Activated CD8-positive, alpha-beta T cell treated with anti-CD3 and anti-CD28 coated beads, Interleukin-2, amount 10 ng/mL, durations not matched to agents 7 days and 5 days (primary cell): ENCODE data around the gene PYGM. TPM values are rescaled to one million over a fixed set of nuclear protein-coding genes. Genes with fewer than 3 reads are reported as not detected.

Experiments used
- ATAC-seq: fragments of 150-1000 bp; cut with Tn5 transposase; one replicate; pipeline ENCODE4 v1.10.0; 2021; ENCODE audit warnings: moderate library complexity
- CTCF ChIA-PET: fragments of 350-600 bp; sonication (Branson Sonifier 250); formaldehyde crosslinking; loops from one replicate; lab custom pipeline; 2021; ENCODE audit warnings: antibody characterized with exemption; lab: Charles Lee
- POLR2A ChIA-PET: fragments of 350-600 bp; sonication (Branson Sonifier 250); formaldehyde crosslinking; loops from one replicate; lab custom pipeline; 2021; ENCODE audit warnings: antibody characterized with exemption; lab: Charles Lee
- DNase-seq: peaks from one replicate; pipeline ENCODE4 v3.0.0-alpha.2; 2020
- H3K27ac Mint-ChIP-seq: one replicate; pipeline ENCODE4 v1.8.0; 2021; ENCODE audit warnings: mild to moderate bottlenecking, mixed read lengths
- H3K27me3 Mint-ChIP-seq: one replicate; pipeline ENCODE4 v1.8.0; 2021; ENCODE audit warnings: low read depth, mixed read lengths
- H3K36me3 Mint-ChIP-seq: one replicate; pipeline ENCODE4 v1.8.0; 2021; ENCODE audit warnings: low read depth, mixed read lengths
- H3K4me1 Mint-ChIP-seq: one replicate; pipeline ENCODE4 v1.8.0; 2021; ENCODE audit warnings: low read depth, mixed read lengths
- H3K4me3 Mint-ChIP-seq: one replicate; pipeline ENCODE4 v1.8.0; 2021; ENCODE audit warnings: mild to moderate bottlenecking, mixed read lengths
- H3K9me3 Mint-ChIP-seq: one replicate; pipeline ENCODE4 v1.8.0; 2022; ENCODE audit warnings: mixed read lengths; ENCODE audit not compliant: insufficient read depth
- total RNA-seq, 2 experiments: library from RNA; stranded (reverse); gene quantifications; one replicate each; pipeline ENCODE4 v1.2.3, GENCODE V29; 2021

The PYGM gene
- total RNA-seq, 2 experiments from 2014 or later = 2.9 to 4.7 TPM

DNA sequence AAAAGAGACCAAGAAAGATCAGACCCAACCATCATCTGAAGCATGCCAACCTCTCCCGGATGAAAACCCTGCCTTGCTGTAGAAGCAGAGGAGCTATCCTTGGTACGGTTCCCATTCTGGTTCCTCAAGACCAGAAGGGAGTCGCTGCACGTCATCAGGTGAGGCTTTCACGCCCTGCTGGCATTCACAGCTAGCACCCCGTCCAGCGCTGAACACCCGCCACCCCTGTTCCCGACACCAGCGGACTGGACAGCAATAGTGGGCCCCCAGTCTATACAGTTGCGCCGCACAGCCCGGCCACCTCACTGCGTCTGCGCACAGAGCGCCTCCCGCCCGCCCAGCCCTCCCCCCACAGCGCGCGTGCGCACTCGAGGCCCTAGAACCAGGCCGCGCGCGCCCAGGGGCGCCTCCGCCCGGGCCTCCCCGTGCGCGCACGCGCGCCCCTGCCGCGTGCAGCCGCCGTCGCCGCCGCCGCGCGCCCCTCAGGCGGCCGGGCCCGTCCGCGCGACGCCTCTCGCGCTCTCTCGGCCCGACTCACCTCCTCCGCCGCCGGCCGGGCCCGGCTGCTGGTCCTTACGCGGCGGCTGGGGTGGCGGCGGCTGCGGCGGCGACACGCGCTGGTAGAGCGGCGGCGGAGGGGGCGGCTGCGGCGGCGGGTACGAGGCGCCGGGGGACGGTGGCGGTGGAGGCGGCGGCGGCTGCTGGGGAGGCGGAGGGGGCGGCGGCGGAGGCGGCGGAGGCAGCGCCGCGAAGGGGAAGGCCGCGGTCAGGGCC lies 17.9 kb upstream of the PYGM start:
- CTCF ChIA-PET = interaction anchor here (0.8 to 12.2 kb wide), 5 partner anchors 9 to 110 kb away, joined by 3 to 149 read pairs (median 20); partner anchors contain the start of gene RASGRP2
- Mint-ChIP-seq H3K9me3 (no peaks in the 10 kb centered on the region), H3K4me1 (peaks cover 68% of the 10 kb centered on the region), H3K4me3 (peak overlapping the region; percentile 89), H3K36me3 (peaks cover 54% of the 10 kb centered on the region), H3K27me3 (no peaks in the 10 kb centered on the region), H3K27ac (peak overlapping the region; percentile 90)
- DNase-seq = peak; percentile 85
- POLR2A ChIA-PET = interaction anchor here (0.7 to 4.0 kb wide), 8 partner anchors 8 to 89 kb away, joined by 3 to 27 read pairs (median 5); partner anchors contain the start of genes MEN1, PYGM and RASGRP2
- ATAC-seq = peak; percentile 7

DNA sequence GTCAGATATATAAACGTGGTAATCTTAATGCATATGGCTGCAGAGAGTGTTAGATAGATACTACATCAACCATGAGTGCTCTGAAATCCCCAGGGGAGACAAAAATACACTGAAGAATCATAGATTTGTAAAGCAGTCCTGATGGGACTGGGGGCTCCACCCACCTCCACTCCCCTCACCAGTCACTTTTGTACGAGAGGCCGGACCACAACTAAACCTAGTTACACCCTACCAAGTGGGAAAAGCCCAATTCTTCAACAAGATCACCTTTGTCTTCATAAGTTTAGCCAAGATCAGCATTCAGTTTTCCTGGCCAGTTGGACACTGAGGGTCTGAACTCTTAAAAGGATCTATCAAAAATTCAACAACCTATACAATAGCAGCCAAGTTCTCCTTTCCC lies 17.1 kb upstream of the PYGM start:
- Mint-ChIP-seq H3K27ac (peak overlapping the region; percentile 90), H3K27me3 (no peaks in the 10 kb centered on the region), H3K9me3 (no peaks in the 10 kb centered on the region), H3K4me1 (peaks cover 74% of the 10 kb centered on the region), H3K4me3 (peak overlapping the region; percentile 89), H3K36me3 (peaks cover 62% of the 10 kb centered on the region)
- CTCF ChIA-PET = interaction anchor here (0.8 to 12.2 kb wide), 4 partner anchors 9 to 111 kb away, joined by 3 to 149 read pairs (median 33); partner anchors contain the start of gene RASGRP2
- DNase-seq = no peak
- POLR2A ChIA-PET = interaction anchor here (0.7 to 4.0 kb wide), 4 partner anchors 9 to 34 kb away, joined by 4 to 27 read pairs (median 5); partner anchors contain the start of genes MEN1 and RASGRP2
- no peak for ATAC-seq

DNA sequence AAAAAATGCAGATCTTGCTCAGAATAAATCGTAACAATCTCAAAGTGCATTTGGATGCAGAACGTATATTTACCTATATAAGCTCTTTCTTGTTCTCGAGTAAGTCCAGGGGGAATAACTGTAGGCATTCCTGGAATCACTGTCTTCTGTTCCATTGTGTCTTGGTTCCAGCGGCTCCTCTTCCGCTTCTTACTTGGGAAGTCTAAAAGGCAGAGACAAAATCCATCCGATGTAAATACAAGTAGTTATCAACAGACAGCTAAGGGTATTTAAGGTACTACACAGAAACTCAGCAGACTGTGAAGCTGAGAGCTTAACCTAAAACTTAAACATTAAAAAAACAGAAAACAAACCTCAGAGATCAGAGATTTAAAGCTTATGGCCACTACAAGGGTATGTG lies 16.7 kb upstream of the PYGM start:
- no peak for ATAC-seq
- CTCF ChIA-PET = interaction anchor here (2.7 to 12.2 kb wide), 3 partner anchors 8 to 31 kb away, joined by 20 to 149 read pairs (median 46); partner anchors contain the start of gene RASGRP2
- DNase-seq = no peak
- H3K36me3 Mint-ChIP-seq = peaks cover 66% of the 10 kb centered on the region
- H3K9me3 Mint-ChIP-seq = no peaks in the 10 kb centered on the region
- POLR2A ChIA-PET = interaction anchor here (0.7 to 4.0 kb wide), 4 partner anchors 13 to 35 kb away, joined by 3 to 27 read pairs (median 6); partner anchors contain the start of genes MEN1 and RASGRP2
- H3K27me3 Mint-ChIP-seq = no peaks in the 10 kb centered on the region
- H3K27ac Mint-ChIP-seq = peak overlapping the region; percentile 90
- peak overlapping the region; percentile 89 for H3K4me3 Mint-ChIP-seq
- H3K4me1 Mint-ChIP-seq = peaks cover 78% of the 10 kb centered on the region

DNA sequence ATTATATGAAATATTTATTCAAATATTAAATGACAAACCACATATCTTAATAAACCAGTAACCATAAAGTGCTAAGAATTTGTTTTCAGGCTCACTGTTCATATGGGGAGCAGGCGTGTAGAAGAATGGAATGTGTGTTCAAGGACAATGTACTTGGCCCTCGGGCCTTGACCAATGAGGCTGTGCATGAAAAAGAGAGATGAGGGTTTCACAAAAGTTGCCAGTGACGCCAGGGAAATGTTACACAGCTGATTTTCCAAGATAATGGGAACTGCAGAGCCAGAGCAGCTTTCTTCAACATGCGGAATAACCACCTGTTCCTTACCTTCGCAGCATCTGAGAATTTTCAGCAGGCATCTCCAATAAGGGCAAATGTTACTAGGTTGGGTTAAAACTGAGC lies 14.4 kb upstream of the PYGM start:
- no peaks in the 10 kb centered on the region for H3K27me3 Mint-ChIP-seq
- peak overlapping the region; percentile 25 for H3K27ac Mint-ChIP-seq
- H3K4me3 Mint-ChIP-seq = no peak overlapping the region
- DNase-seq (no peak), ATAC-seq (no peak)
- H3K36me3 Mint-ChIP-seq = peaks cover 85% of the 10 kb centered on the region
- peaks cover 77% of the 10 kb centered on the region for H3K4me1 Mint-ChIP-seq
- no peaks in the 10 kb centered on the region for H3K9me3 Mint-ChIP-seq
- ChIA-PET CTCF (interaction anchor here (7.0 to 12.2 kb wide), 2 partner anchors 11 to 29 kb away, joined by 46 to 149 read pairs; partner anchors contain the start of gene RASGRP2), POLR2A (interaction anchor here (0.5 to 4.0 kb wide), 4 partner anchors 12 to 1942 kb away, joined by 3 to 27 read pairs (median 4); partner anchors contain the start of genes RASGRP2 and STX5)

DNA sequence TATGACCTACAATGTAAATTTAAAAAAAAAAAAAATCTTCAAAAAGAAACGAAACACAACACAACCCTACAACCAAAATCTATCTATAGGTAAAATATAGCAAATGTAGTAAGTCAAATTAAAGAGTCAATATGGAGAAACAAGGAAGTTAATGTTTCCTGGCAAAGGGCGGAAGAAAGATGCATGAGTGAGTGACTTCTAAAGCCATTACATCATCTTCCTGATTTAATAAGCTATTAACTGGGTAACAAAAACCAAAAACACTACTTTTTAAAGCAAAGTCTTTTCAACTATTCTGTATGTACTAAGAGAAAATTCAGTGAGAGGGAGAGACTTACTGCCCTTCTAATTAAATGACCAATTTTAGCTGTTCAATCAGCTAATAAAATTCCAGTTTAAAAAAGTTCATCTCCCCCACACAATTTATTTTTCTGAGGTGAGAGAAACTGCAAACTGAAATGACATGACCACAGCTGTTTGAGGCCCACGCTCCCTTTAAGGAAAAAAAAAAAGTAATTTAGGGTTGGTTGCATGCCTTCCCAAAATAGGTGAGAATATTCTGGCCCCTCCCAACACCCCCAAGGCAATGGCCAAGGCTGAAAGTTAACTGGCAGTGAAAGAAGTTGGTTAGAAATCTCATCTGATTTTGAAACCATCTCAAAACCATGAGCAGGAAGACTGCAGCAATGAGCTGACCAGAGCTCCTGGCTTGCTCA lies 12.7 kb upstream of the PYGM start:
- H3K27ac Mint-ChIP-seq = peak overlapping the region; percentile 66
- DNase-seq = no peak
- CTCF ChIA-PET = interaction anchor here (1.0 to 12.2 kb wide), 7 partner anchors 9 to 84 kb away, joined by 3 to 149 read pairs (median 4); partner anchors contain the start of gene RASGRP2
- H3K36me3 Mint-ChIP-seq = peaks cover 98% of the 10 kb centered on the region
- no peaks in the 10 kb centered on the region for H3K27me3 Mint-ChIP-seq
- peaks cover 93% of the 10 kb centered on the region for H3K4me1 Mint-ChIP-seq
- peak overlapping the region; percentile 44 for H3K4me3 Mint-ChIP-seq
- H3K9me3 Mint-ChIP-seq = no peaks in the 10 kb centered on the region
- POLR2A ChIA-PET = interaction anchor here (0.6 to 2.0 kb wide), 7 partner anchors 9 to 88 kb away, joined by 3 to 16 read pairs (median 6); partner anchors contain the start of gene RASGRP2
- ATAC-seq = no peak

DNA sequence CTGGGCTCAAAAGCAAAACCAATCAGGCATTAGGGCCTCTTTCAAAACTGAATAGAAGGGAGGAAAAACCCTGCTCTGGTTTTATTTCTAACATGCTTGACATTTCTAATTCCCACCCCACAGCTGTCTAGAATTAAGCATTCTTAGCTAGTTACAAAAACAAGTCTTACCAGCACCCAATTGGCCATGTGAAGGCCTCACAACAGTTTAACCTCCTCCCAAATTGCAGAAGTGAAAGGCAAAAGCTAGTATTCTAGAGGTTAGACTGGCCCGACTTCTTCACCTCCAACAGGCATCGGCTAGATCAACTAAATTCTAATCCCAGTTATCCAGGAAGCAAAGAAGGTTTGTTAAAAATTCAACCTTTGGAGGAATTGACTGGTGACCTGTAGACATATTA lies 12.1 kb upstream of the PYGM start:
- Mint-ChIP-seq H3K27ac (peak overlapping the region; percentile 66), H3K4me3 (peak overlapping the region; percentile 44), H3K27me3 (no peaks in the 10 kb centered on the region), H3K9me3 (no peaks in the 10 kb centered on the region), H3K4me1 (peaks cover 94% of the 10 kb centered on the region), H3K36me3 (peaks cover 98% of the 10 kb centered on the region)
- DNase-seq (no peak), ATAC-seq (no peak)
- POLR2A ChIA-PET = interaction anchor here (1.3 to 2.0 kb wide), 2 partner anchors 28 to 88 kb away, joined by 3 to 16 read pairs; partner anchors contain the start of gene RASGRP2
- CTCF ChIA-PET = interaction anchor here (1.1 to 12.2 kb wide), 6 partner anchors 8 to 83 kb away, joined by 3 to 149 read pairs (median 4); partner anchors contain the start of gene RASGRP2

DNA sequence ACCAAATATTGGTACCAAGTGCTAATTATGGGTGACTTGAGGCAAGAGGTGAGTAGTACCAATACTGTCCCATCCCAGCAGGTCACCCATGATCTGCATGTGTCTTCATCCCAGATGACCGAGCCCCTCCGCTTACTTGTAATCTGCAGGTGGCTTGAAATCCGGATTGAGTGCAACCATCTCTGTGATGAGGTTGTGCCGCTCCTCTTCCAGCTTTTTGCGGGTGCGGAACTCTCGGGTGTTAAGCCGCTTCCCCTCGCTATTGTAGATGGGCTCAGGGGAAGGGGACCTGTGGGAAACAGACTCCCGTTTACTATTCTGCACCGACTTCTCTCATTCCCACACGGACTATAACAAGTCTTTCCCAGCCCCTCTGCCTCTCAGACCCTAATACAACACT lies 10.3 kb upstream of the PYGM start:
- Mint-ChIP-seq H3K27ac (no peak overlapping the region), H3K27me3 (no peaks in the 10 kb centered on the region), H3K4me3 (no peak overlapping the region), H3K36me3 (peaks cover 93% of the 10 kb centered on the region), H3K4me1 (peaks cover 88% of the 10 kb centered on the region), H3K9me3 (no peaks in the 10 kb centered on the region)
- ChIA-PET POLR2A (interaction anchor here (0.6 to 1.0 kb wide), 3 partner anchors 8 to 81 kb away, joined by 3 to 4 read pairs (median 4); partner anchors contain the start of gene SF1), CTCF (interaction anchor here (0.7 to 12.2 kb wide), 3 partner anchors 9 to 81 kb away, joined by 4 to 149 read pairs (median 6); partner anchors contain the start of gene RASGRP2)
- no peak for ATAC-seq
- DNase-seq = no peak

DNA sequence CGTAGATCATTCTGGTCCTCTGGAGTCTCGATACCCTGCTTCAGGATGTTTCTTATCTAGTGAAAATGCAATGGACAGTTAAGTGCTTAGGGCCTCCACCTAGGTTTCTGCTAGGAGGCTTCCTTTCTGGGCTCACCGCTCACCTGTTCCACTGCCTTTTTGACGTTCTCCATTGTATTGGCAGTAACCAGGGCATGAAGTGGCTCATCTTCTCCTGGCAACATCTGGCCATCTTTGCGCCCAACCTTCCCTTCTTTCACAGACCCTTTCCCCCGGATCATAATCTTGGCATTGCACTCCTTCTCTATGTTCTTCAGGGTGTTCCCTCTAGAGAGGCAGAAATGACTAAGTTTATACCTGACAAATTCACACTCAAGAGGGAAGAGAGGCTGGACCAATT lies 9.5 kb upstream of the PYGM start:
- Mint-ChIP-seq H3K4me1 (peaks cover 88% of the 10 kb centered on the region), H3K36me3 (peaks cover 93% of the 10 kb centered on the region), H3K27ac (peak overlapping the region; percentile 3), H3K9me3 (no peaks in the 10 kb centered on the region), H3K4me3 (no peak overlapping the region), H3K27me3 (no peaks in the 10 kb centered on the region)
- no peak for ATAC-seq
- no peak for DNase-seq
- CTCF ChIA-PET = interaction anchor here (2.6 to 12.2 kb wide), 2 partner anchors 7 to 24 kb away, joined by 20 to 149 read pairs; partner anchors contain the start of gene RASGRP2
- POLR2A ChIA-PET = interaction anchor here (1.0 kb wide), 1 partner anchor 9 kb away, joined by 4 read pairs; the partner anchor contains the start of gene SF1

DNA sequence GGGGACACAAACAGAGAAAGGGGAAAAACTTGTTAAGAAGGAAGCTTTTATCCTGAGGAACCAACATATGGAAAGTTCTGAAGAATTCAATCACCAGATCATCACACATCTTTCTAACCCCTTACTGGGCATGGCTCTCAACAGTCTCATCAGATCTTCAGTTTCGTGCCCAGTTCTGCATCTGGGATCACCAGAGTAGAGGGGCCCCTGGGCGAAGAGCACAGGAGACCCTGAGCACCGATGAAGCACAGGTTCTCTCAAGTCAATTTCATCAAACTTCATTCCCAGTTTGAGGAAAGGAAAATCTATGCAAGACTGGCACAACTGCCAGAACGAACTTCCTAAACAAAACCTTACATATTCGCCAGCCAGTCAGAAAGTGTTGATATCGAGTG lies 8.5 kb upstream of the PYGM start:
- Mint-ChIP-seq H3K36me3 (peaks cover 93% of the 10 kb centered on the region), H3K4me1 (peaks cover 90% of the 10 kb centered on the region), H3K9me3 (no peaks in the 10 kb centered on the region), H3K4me3 (no peak overlapping the region), H3K27me3 (no peaks in the 10 kb centered on the region), H3K27ac (peak overlapping the region; percentile 83)
- no peak for ATAC-seq
- ChIA-PET CTCF (interaction anchor here (1.2 to 12.2 kb wide), 5 partner anchors 8 to 23 kb away, joined by 3 to 149 read pairs (median 9); partner anchors contain the start of gene RASGRP2), POLR2A (interaction anchor here (0.8 to 1.6 kb wide), 3 partner anchors 9 to 26 kb away, joined by 3 to 9 read pairs (median 5); partner anchors contain the start of gene RASGRP2)
- no peak for DNase-seq

DNA sequence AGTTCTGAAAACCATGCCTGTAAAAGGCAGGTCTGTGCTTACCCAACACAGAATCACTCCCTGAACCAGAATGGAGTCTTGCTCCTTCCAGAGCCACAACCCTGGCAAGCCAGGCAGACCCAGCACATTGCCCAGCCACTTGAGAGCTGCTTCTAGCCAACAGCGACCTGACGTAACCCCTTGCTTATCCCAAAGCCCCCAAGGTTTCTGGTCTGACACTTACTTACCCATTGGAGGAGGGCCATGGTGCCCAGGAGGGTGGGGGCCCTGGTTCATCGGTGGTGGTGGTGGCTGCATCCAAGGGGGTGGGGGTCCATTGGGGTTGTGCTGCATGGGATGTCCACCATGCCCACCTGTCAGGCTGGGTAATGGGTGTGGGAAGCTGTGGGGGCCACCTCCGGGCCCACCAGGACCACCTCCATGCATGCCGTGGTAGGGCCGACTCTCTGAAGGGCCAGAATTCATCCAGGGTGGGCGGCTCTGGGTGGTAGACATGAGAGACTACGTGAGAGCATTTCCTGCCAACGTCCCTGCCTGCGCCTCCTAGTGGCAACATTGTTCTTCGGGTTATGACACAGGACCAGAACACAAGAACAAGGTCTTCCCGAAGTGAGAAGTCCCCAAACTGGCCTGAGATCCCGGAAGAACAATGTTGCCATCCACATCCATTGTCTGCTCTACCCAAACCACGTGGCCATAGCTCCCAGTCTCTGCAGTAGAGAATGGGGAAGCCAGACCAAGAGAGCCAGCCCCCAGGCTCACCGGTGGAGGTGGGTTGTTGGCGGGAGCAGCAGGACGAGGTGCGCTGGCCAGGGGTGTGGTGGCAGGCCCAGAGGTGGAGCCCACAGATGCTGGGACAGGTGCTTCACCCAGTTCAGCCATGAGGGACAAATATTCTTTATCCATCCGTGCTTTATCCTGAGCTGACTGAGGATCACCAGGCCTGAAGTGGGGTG lies 7.8 kb upstream of the PYGM start:
- Mint-ChIP-seq H3K9me3 (no peaks in the 10 kb centered on the region), H3K4me1 (peaks cover 90% of the 10 kb centered on the region), H3K4me3 (peak overlapping the region; percentile 35), H3K36me3 (peaks cover 93% of the 10 kb centered on the region), H3K27ac (peak overlapping the region; percentile 83), H3K27me3 (no peaks in the 10 kb centered on the region)
- POLR2A ChIA-PET = interaction anchor here (0.6 to 1.6 kb wide), 4 partner anchors 10 to 26 kb away, joined by 3 to 9 read pairs (median 4); partner anchors contain the start of gene RASGRP2
- DNase-seq (peak; percentile 93), ATAC-seq (peak; percentile 35)
- CTCF ChIA-PET = interaction anchor here (0.6 to 12.2 kb wide), 6 partner anchors 9 to 101 kb away, joined by 3 to 149 read pairs (median 8); partner anchors contain the start of gene RASGRP2
